Kidney capillary endothelial cell (primary cell): ENCODE measurements around the gene CALB2.
"Not testable (repeated sequence)": the region's sequence is repeated elsewhere in the genome, so short reads cannot be mapped to it uniquely, and the experiment has no call there.

ENCODE experiments used
- DNase-seq: peaks from one replicate; pipeline ENCODE4 v3.0.0-alpha.2; 2018; ENCODE audit warnings: low spot score

The CALB2 gene, protein sequence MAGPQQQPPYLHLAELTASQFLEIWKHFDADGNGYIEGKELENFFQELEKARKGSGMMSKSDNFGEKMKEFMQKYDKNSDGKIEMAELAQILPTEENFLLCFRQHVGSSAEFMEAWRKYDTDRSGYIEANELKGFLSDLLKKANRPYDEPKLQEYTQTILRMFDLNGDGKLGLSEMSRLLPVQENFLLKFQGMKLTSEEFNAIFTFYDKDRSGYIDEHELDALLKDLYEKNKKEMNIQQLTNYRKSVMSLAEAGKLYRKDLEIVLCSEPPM

DNA sequence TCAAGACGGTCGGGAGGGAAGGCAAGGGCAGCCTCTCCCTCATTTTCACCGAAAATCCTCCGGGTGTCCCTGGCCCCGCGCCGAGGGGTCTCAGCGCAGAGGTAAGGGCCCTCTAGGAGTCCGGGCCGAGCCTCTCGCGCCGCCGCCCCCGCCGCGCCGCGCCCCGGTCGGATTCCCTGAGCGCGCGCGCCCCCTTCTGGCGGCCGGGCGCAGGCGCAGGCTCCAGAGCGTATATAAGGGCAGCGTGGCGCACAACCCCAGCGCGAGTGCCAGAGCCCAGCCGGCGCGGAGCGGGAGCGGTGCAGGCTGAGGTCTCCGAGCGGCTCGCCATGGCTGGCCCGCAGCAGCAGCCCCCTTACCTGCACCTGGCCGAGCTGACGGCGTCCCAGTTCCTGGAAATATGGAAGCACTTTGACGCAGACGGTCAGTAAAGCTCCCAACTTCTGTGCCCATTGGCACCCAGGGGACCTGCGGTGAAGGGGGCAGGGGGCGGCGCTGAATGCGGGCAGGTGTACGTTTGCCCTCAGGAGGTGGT is at the start of gene CALB2:
TSS of gene CALB2 (plus strand) at position 260 of the 535 bp plus-strand sequence. CDS start at position 330, 70 bp downstream.
- peak; percentile 50 for DNase-seq

DNA sequence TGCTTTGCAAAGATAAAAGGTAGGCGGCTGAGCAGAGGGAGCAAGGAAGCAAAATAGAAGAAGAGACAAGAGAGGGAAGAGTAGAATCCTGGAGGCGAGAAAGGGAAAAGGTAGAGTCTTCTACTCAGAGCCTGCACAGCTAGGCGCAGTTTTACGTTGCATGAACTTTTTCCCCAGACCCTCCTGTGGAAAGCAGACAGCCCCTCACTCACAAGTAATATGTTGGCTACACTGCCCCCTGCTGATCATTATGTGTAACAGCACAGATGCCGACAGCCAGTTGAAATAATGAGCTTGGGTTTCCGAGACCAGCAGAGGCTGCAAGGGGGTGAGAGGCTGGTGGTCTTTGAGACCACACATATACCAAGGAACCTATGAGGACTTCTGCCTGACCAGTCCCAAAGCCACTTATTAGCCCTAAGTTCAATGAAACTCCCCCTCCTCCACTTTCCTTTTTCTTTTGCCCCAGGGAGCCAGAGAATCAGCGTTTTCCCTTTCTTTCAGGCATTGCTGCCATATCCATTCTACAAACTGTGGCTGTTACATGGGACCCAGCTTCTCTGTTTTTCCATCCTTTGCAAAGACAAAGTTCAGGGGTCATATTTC is 46.9 kb upstream of the CALB2 start:
- DNase-seq = peak; percentile 6

DNA sequence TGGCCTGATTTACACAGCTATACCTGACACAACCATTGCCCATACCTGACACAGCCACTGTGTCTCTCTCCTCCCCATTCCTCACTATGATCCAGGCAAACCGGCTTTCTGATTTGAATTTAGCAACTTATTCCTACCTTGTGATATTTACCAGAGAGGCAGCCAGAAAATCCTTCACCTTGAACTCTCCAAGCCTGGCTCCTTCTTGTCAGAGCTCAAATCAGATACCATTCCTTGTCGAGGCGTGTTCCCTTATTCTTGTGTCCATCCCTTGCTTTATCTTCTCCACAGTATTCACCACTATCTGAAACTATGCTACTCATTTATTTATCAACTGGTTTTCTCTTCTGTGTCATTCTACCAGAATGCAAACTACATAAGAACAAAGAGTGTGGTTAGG is 44.9 kb upstream of the CALB2 start:
- DNase-seq = not testable (repeated sequence)

DNA sequence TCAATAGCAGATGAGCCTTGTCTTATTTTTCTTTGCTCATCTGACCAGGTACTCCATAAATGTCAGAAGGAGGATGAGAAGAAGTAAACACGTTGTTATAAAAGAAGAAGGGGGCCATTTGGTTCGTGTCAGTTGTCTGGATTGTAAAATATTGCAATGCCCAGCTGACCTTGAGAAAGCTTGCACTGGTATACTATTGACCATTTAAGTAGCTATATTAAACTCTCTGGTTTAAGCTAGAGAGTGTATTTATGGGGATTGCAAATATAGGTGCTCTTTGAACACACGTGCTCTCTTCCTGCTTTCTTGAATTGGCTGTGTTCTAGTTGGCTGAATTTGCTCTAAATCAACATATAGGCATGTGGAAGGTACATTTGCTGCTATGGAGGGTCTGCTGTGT is 43.3 kb upstream of the CALB2 start:
- DNase-seq = no peak

DNA sequence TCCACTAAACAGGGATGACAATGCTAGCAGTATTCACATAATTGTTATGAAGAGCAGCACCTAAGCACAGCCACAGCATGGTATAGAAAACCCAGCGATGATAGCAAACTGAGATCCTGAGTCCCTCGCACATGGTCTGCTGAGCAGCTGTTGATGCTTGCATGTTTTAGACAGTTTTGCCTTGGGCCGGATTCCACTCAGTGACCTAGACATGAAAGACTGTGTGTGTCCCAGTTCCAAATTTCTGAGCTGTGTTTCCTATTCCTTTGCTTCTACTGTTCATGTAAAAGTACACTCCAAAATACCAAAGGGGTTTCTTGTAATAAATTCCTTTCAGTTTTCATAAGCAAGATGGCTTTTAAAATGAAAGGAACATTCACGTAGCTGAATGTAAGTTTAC is 38.5 kb upstream of the CALB2 start:
- no peak for DNase-seq

DNA sequence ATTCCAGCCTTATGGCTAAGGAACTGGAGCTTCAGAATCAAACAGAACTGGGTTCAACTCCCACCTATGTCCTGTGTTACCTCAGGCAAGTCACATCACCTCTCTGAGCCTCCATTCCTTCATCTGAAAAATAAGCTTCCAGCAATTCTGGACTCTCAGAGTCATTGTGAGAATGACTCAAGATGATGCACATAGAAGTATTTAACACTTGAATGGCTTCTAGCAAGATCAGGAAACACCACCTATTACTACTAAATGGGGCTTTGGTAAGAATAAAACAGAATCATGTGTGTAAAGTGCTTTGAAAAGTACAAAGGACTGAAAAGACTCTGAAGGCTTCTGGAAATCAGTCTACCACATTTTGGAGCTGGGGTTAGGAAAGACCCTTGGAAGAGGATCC is 30.8 kb upstream of the CALB2 start:
- no peak for DNase-seq

DNA sequence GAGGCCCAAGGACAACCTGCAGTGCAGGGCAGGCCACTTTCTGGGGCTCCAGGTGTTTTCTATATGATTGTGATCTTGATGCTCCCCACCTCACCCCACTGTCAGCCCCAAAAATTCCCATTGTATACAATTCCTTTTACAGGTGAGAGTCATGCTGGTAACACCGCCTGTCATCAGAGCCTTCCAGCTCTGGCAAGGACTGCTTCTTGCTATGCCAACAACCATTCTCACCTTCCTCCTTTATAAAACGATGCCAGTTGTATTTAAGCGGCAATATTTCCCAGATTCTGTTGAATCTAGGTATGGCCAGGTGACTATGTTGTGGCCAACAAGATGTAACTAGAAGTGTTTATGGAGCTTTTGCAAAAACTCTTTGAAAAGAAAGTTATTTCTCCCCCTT is 30.4 kb upstream of the CALB2 start:
- DNase-seq = no peak

DNA sequence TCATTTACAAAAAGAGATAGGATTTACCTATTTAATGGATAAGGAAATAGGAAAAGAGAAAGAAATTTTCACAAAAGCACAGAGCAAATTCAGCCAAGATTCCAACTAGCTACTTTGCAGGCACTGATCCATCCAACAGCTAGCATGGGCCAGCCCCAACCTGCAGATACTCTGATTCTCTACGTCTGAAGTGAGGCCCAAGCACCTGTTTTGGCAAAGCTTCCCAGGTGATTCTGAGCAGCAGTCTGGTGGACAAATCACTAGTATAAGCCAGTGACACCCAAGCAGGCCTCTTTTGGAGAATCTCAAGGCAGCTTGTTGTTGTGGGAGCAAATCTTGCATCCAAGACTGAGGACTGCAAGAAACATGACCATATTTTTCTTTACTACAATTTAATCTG is 20.9 kb upstream of the CALB2 start:
- no peak for DNase-seq

DNA sequence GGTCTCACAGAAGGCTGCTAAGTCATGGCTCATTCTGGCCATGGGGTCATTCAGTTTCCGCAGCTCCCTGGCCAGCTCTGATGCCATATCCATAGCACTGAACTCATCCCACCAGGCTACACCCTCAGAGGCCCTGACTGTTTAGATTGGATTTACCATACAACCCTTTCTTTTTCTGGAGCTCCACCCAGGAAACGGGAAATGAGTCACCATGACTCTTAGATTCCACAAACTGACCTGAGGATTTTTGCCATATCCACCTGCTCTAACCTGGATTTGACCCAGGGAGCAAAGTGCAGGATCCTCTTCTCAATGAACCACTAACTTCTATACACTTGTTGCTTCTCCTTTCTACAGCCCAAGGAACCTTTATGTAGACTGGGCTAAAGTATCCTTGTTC is 20.3 kb upstream of the CALB2 start:
- no peak for DNase-seq

DNA sequence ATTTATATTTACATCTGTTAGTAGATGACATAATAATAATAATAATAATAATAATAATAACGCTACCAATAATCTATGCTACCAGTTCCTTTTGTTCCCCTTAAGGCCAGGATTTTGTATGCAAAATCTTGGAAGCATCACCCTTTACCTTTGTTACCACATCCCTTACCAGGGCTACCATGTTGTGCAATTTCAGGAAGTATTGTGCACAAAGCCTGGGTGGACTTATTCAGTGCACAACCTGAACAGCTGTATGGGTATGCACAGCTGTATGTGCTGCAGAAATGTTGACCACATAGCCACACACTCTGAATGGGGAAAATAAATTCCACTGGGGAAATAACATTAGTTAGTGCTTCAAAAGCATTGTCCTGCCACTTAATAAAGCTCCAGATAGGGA is 19.9 kb upstream of the CALB2 start:
- no peak for DNase-seq

DNA sequence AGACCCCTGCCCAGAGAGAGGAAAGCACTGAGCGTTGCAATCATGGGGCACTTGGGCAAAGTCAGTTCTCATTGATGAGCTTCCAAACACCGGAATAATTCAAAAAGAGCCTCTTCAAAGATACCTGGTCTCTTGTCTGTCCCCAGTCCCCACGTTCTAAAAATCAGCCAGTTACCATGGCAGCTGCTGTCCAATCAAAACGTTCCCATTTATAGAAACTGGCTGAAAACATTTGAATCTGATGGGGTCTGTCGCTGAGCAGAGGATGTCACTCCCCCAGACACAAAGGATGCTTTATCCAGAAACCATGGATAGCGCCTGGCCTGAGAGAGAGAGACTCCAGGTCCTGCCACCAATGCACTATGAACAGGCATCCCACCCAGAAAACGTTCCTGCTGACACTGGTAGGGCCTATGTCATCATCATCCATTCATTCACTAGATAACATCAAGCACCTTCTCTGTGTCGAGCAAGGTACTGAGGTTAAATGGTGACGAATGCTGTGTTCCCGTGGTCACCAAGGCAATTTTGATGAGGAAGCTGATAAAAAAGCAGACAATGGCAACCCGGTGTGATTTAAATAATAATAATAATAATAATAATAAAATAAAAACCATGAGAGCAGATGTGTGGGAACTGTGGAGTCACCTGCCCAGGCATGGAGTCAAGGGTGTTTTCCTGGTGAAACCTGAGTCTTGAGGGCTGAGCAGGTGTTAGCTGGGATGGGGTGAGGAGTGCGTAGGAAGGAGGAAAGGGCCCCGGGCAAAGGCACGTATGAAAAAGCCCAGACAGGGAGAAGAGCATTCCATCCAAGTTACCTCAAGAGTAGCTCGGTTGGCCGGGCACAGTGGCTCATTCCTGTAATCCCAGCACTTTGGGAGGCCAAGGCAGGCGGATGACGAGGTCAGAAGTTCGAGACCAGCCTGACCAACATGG is 19.0 kb upstream of the CALB2 start:
- DNase-seq = no peak

DNA sequence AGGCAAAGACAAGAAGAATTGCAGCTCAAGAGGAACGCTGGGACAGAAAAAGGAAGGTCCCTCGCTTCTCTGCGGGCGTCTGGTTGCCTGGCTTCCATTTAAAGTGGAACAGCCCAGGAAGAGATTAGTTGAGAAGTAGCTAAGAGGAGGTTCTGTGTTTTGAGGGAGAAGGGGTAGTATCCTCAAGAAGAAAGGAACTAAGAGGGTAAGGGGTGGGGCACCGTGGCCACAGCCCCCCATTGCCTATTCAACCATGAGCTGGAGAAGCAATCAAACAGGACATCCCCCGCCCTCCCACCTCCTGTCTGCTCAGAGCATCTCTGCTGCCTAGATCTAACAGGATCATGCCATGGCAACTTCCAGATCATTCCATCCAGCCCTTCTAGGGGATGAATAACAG is 18.1 kb upstream of the CALB2 start:
- no peak for DNase-seq

DNA sequence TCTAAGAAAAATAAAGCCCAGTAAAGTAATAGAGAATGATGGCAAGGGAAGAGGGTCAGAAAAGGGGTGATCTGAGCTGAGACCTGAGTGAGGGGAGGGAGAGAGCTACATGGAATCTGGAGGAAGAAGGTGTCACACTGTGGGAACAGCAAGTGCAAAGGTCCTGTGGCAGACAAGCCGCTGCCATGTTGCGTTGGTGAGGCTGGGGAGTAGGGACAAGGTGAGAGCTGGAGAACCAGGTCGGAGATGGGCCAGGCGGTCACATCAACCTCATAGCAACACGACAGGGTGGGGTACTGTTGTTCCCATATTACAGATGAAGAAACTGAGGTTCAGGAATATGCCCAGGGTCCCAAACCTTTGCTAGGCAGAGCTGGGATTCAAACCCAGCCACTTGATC is 16.6 kb upstream of the CALB2 start:
- DNase-seq = no peak

DNA sequence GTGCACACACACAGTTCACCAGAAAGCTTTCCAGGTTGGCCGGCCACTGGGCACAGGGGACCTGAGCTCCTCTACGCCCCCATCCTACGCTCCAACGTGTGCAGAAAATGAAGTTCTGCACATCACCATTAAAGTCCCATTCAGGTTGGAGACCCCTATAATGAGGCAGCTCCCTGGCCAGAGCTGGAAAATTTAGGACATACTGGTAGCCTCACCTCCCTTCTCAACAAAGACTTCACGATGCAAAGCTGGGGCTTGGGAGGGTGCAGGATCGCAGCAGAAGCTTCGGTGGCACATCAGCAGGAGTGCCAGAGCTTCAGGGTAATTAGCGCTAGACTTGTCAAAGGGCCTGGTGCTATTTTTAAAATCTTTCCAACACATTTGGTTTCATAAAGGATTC is 15.4 kb upstream of the CALB2 start:
- no peak for DNase-seq

DNA sequence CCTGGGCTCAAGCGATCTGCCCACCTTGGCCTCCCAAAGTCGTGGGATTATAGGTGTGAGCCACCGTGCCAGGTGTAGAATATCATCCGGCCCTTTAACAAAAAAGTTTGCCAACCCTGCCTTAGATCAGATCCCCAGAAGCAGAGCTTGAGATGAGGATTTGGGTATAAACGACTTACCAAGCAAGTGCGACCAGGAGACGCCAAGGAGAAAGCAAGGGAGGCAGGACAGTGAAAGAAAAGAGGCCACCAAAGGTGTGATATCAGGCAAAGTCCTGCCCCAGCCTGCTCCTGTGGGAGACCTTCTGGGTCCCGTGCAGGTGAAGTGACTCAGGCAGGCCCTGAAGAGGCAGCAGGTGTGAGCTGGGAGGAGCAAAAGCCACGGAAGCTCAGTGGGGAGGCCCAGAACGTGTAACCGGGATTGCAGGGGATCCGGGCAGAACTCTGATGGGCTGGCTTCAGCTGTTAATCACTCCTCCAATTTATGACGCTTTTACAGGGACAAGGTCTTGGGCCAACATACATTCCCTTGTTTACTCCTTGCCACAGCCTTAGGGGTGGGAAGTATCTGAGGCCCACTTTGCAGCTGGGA is 14.1 kb upstream of the CALB2 start:
- DNase-seq = no peak

DNA sequence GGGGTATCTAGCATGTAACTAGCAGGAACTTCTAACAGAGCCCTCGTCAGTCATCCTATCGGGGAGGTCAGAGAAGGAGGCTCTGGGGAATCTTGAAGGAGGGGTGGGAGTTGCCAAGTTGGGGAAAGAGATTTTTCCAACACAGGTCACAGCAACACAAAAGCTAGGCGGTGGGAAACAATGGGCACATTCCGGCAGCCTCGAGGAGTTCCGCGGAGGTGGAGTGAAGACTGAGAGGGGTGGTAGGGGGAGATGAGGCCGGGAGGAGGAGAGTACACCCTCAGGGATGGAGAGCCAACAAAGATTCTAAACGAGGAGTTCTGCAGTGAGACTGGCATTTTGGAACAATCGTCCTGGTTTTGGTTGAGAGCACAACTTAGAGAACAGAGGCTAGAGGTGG is 13.5 kb upstream of the CALB2 start:
- no peak for DNase-seq

DNA sequence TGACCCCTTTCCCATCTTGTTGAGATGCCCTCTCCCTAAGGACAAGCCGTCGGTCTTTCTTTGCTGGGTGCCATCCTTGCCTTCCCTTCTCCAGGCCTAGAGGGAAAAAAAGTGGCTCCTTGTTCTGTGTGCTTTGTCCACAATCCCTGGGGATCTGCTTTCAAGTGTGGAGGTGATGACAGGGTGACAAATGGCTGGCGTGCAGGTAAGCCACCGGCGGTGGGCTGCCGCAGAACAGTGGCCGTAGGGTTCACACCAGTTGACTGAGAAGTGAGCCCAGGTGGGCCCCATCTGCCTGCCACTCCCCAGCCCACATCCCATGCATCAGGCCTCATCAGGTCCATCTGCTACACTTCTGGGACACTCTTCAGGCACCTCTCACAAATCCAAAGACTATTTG is 11.4 kb upstream of the CALB2 start:
- no peak for DNase-seq

DNA sequence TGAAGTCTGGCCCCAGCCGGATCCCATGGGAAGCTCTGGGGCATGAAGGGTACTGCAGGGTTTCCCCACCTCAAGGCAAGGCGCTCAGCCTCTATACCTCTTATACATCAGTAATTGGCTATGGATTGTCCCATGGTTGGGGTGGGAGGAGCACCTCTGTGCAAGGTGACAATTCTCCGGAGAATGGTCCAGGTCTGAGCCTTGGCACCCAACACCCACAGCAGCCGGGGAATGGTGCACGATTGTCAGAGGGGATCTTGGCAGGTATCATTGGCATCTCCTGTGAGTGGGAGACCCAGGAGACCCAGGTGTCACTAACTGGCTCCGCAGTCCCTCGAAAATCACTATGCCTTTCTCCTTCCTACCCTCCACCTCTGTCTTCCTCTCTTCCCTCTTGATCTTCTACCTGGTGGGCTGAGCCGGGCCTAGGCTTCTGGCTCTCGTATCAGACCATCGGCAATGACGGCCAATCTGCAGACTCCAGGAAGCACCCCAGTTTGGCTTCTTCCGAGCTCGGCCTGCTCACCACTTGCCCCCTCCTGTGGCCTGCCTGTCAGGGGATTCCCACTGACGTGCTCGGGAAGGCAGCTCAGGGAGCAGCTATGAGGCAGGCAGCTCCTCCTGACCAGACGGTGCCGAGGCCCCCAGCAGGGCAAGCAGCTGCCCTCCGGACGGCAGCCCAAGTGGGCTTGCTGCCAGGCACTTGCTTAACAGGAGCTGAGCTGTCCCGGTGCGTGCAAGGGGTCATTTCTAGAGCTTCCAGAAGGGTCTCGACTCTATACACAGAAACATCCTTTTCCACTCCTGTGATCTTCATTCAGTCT is 10.0 kb upstream of the CALB2 start:
- no peak for DNase-seq

DNA sequence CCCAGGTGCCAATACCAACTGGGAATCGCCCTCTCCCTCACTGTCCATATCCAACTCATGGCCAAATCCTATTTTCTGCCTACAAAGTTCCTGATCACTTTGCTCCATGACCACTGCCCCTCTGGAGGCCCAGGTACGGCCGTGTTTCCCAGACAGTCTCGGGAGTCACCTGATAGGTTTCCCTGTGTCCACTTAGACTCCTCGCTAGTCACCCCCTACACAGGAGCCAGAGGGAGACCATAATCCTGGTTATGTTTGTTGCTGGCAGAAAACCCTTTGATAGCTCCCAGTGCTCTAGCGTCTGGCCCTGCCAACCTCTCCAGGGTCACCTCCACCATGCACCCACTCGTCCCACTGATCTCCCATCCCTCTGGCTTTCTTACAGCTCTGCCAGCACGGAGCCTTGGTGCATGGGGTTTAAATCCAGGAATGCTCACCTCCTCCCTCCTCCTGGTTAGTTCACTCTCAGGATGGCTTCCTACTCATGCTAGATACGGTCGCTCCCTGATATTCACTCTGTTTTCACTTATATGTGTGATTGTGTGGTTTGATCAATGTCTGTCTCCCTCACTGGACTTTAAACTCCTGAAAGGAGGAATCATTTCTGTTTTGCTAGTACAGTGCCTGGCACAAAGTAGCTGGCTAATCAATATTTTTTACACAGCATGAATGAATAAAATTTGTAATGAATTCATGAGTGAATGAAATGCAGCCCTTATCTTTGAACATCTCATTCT is 7.5 kb upstream of the CALB2 start:
- no peak for DNase-seq

DNA sequence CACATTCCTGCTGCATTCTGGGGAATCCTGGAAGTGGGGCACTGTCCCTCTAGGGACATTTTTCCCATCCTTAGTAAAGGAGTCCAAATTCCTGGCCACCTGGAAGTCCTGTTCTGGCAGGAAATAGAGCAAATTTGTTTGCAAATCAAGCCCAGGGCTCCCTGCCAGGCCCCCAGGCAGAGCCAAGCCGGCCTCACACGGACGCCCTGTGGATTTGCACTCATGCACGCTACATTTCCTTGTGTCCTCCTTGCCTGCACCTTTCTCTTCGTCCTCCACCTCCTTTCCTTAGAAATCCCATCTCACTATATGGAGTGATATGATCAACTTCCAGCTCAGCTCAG is 7.0 kb upstream of the CALB2 start:
- no peak for DNase-seq

DNA sequence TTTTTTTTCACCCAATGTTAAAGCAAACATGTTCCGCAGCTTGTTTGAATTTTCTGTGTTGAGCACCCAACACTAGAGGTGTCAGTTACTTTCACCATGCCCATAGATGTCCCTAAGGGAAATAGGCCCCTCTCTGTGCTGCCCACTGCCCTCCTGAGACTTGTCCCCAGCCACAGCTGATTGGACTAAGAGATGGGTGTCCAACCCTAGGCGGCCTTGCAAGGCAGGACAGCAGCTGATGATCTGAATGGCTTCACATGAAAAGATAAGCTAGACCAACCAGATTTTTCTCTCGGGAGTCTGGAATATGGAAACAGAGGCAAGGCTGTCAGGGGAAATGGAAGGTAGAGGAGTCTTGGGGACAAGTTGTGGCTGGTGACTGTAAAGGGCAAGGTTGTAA is 6.1 kb upstream of the CALB2 start:
- no peak for DNase-seq
